ENCODE measurements around the gene ASCL2.

Gene ASCL2

GRCh38 chr11:2316169-2316962, 46.0 kb upstream of the ASCL2 start:
- no peak for TF ChIP-seq ZFX (IDR thresholded peaks at IDR 0.05)
- TF ChIP-seq, protein P1, sequence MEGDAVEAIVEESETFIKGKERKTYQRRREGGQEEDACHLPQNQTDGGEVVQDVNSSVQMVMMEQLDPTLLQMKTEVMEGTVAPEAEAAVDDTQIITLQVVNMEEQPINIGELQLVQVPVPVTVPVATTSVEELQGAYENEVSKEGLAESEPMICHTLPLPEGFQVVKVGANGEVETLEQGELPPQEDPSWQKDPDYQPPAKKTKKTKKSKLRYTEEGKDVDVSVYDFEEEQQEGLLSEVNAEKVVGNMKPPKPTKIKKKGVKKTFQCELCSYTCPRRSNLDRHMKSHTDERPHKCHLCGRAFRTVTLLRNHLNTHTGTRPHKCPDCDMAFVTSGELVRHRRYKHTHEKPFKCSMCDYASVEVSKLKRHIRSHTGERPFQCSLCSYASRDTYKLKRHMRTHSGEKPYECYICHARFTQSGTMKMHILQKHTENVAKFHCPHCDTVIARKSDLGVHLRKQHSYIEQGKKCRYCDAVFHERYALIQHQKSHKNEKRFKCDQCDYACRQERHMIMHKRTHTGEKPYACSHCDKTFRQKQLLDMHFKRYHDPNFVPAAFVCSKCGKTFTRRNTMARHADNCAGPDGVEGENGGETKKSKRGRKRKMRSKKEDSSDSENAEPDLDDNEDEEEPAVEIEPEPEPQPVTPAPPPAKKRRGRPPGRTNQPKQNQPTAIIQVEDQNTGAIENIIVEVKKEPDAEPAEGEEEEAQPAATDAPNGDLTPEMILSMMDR (conservative IDR thresholded peaks at IDR 0.05): no peak
- H3K27ac ChIP-seq: no peak overlapping the region

DNA sequence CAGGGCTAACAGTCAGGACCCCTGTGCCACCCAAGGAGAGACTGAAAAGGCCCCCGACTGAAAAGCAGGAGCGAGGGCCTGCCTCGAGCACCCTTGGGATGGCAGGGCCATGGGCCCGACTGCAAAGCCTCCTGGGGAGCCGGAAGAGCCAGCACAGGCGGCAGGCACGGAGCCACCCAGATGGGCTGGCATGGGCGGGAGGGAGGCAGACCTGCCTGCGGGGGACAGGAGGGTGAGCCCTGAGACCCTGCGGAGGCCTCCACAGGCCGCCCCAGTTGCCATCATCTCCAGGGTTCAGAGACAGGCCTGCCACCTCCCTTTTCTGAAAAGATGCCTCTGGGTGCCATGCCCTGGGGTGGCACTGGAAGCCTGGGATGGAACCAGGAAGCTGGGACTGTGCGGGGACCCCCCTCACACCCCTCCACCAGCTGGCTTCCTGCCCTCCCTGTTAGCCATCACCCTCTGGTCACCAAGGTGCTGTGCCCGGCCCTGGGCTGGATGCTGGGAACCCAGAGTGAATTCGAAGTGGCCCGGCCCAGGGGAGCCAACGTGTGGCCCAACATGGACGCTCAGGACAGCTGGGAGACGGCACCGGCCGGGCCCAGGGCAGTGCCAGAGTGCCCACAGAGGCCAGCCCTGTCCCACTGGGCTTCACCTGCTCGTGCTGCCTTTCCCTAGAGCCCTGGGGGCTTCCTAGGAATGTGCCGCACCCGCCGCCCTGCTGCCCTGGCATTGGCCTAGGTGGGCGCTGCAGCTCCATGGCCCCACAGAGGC, 45.2 kb upstream of the ASCL2 start:
- no peak overlapping the region for H3K27ac ChIP-seq
- no peak for TF ChIP-seq ZFX (IDR thresholded peaks at IDR 0.05)
- TF ChIP-seq, protein P1 (conservative IDR thresholded peaks at IDR 0.05): no peak

DNA sequence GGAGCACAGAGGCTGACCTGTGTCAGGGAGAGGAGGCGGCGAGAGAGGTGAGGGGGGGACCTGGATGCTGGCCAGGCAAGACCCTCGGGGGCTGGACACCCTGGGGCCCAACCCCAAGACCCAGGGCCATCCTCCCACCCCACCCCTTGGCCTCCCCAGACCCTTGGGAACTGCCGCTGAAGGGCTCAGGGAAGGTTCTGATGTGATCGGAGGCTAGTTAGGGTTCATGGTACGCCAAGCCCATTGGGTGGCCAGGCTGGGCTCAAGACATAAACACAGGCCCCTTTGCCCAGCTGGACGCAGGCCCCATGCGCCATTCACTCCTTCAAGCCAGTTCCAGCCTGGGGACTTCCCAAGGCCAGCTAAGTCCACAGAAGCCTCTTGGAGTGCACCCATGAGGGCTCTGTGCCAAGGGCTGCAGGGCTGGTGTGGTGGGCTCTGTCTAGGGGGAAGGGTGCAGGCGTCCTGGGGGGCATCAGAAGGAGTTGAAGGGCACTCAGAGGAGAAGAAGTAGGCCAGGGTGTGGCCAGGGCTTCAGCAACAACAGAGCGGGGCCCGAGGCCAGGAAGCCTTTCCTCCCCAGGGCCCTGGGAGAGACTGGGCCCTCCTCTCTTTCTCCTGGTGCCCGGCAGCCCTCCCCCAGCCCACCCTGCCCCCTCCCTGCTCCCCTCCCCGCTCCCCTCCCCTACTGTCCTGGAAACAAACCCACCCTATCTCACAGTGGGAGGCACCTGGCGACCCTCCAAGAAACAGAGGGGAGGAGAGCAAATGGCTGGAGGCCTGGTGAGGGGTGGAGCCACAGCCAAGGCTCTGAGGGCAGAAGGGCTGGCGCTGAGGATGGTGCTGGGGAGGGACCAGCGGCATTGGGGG, 44.4 kb upstream of the ASCL2 start:
- no peak overlapping the region for H3K27ac ChIP-seq
- TF ChIP-seq, protein P1 (conservative IDR thresholded peaks at IDR 0.05): no peak
- TF ChIP-seq ZFX (IDR thresholded peaks at IDR 0.05): no peak

GRCh38 chr11:2314136-2314524, 43.7 kb upstream of the ASCL2 start:
- no peak overlapping the region for H3K27ac ChIP-seq
- TF ChIP-seq, protein P1 (conservative IDR thresholded peaks at IDR 0.05): no peak
- no peak for TF ChIP-seq ZFX (IDR thresholded peaks at IDR 0.05)

GRCh38 chr11:2313051-2313951, 42.9 kb upstream of the ASCL2 start:
- TF ChIP-seq, protein P1 (conservative IDR thresholded peaks at IDR 0.05): no peak
- TF ChIP-seq ZFX (IDR thresholded peaks at IDR 0.05): no peak
- H3K27ac ChIP-seq: no peak overlapping the region

DNA sequence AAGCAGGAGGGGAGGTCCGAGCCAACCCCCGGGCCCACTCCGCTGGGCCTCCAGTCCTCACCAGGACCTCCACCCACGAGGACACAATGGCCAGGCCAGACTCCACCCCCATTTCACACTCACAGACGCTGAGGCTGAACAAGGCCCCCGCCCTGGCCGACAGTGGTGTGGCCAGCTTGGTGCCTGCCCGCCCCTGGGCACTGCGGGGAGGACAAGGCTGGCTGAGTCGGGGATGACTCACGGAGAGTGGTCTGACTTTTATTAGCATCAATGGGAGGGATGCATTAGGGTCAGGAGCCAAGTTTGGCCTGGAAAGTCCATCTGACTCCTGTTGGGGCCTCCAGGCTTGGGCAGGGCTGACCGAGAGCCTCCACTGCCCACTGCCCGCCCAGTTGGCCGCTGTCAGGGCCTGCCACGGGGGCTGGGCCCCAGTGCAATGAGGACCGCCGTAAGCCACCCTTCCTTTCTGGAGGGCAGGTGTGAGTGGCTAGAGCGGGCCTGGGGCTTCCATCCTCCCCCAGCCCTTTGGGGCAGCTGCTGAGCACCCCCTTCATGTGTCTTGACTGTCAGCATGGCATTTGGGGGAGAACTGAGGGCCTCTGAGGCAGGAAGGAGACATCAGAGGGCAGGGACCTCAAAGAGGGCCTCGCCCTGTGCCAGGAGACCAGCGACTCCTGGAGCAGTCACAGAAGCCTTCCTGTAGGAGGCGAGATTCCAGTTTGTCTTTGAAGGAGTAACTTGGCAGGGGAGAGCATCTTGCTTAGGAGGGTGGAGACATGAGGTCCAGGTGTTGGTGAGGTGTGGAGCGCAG, 42.0 kb upstream of the ASCL2 start:
- no peak overlapping the region for H3K27ac ChIP-seq

More for the DNA sequence above, 42.0 kb upstream of the ASCL2 start:
- TF ChIP-seq ZFX (IDR thresholded peaks at IDR 0.05): no peak
- TF ChIP-seq, protein P1 (conservative IDR thresholded peaks at IDR 0.05): no peak
